KOPT-K1 (cell line): ENCODE results near the gene PYGM.

ENCODE experiments used
- H3K27ac ChIP-seq: fragments of 200-600 bp; sonication (generic); 2 replicates; pipeline ENCODE4 v1.5.1; 2016; ENCODE audit warnings: antibody characterized with exemption, mild to moderate bottlenecking, low read depth, low read length; ENCODE audit not compliant: poor library complexity, severe bottlenecking
- H3K36me3 ChIP-seq: fragments of 200-600 bp; sonication (generic); 2 replicates; pipeline ENCODE4 v1.5.1; 2017; ENCODE audit warnings: antibody characterized with exemption, mild to moderate bottlenecking, low read length, moderate library complexity; ENCODE audit not compliant: insufficient read depth
- H3K9me3 ChIP-seq: fragments of 200-600 bp; sonication (generic); 2 replicates; pipeline ENCODE4 v1.5.1; 2017; ENCODE audit warnings: antibody characterized with exemption, low read length, mild to moderate bottlenecking; ENCODE audit not compliant: insufficient read depth, poor library complexity, severe bottlenecking

PYGM gene

GRCh38 chr11:64759722-64760719, at the start of gene PYGM:
PYGM (minus strand) TSS chr11:64759974; CDS start chr11:64759898, 76 bp downstream.
- H3K9me3 ChIP-seq, result no peaks in the 10 kb centered on the region
- peaks cover 43% of the 10 kb centered on the region for H3K36me3 ChIP-seq
- peak within 1 kb of the TSS; percentile 0 for H3K27ac ChIP-seq

- no peak overlapping the region for H3K27ac ChIP-seq
- no peaks in the 10 kb centered on the region for H3K9me3 ChIP-seq
- peaks cover 44% of the 10 kb centered on the region; the same call in 1 of the 2 replicates for H3K36me3 ChIP-seq
These were observed 45.7 kb upstream of the PYGM start for GRCh38 chr11:64805481-64805880.

- no peaks in the 10 kb centered on the region for H3K9me3 ChIP-seq
- H3K27ac ChIP-seq, result no peak overlapping the region
- H3K36me3 ChIP-seq, result peaks cover 48% of the 10 kb centered on the region; the same call in 1 of the 2 replicates
These were observed 44.8 kb upstream of the PYGM start for GRCh38 chr11:64804346-64805210.

GRCh38 chr11:64803846-64804345, 44.1 kb upstream of the PYGM start:
- no peaks in the 10 kb centered on the region for H3K9me3 ChIP-seq
- H3K27ac ChIP-seq, result peak overlapping the region; percentile 52
- H3K36me3 ChIP-seq, result peaks cover 55% of the 10 kb centered on the region; the same call in 1 of the 2 replicates

- peak within 1 kb of the TSS; percentile 52 for H3K27ac ChIP-seq
- no peaks in the 10 kb centered on the region for H3K9me3 ChIP-seq
- H3K36me3 ChIP-seq, result peaks cover 59% of the 10 kb centered on the region; the same call in 1 of the 2 replicates
These were observed 43.5 kb upstream of the PYGM start, which contains the start of gene MAP4K2 for GRCh38 chr11:64803158-64803845. MAP4K2 (minus strand) TSS chr11:64803214; CDS start chr11:64803149, 65 bp downstream.

GRCh38 chr11:64802370-64803157, 42.8 kb upstream of the PYGM start:
- peak overlapping the region; percentile 52 for H3K27ac ChIP-seq

GRCh38 chr11:64801561-64802369, 42.0 kb upstream of the PYGM start:
- Histone ChIP-seq H3K27ac (peak overlapping the region; percentile 52), H3K36me3 (peaks cover 52% of the 10 kb centered on the region; the same call in 1 of the 2 replicates), H3K9me3 (no peaks in the 10 kb centered on the region)

More at GRCh38 chr11:64802370-64803157, 42.8 kb upstream of the PYGM start:
- Histone ChIP-seq H3K36me3 (peaks cover 52% of the 10 kb centered on the region; the same call in 1 of the 2 replicates), H3K9me3 (no peaks in the 10 kb centered on the region)

- Histone ChIP-seq H3K27ac (peak overlapping the region; percentile 52), H3K36me3 (peaks cover 52% of the 10 kb centered on the region; the same call in 1 of the 2 replicates), H3K9me3 (no peaks in the 10 kb centered on the region)
These were observed 41.3 kb upstream of the PYGM start for GRCh38 chr11:64801158-64801464.

GRCh38 chr11:64800303-64801157, 40.8 kb upstream of the PYGM start:
- H3K9me3 ChIP-seq, result no peaks in the 10 kb centered on the region
- no peak overlapping the region for H3K27ac ChIP-seq
- H3K36me3 ChIP-seq, result peaks cover 52% of the 10 kb centered on the region; the same call in 1 of the 2 replicates

- Histone ChIP-seq H3K36me3 (peaks cover 44% of the 10 kb centered on the region; the same call in 1 of the 2 replicates), H3K27ac (no peak overlapping the region), H3K9me3 (no peaks in the 10 kb centered on the region)
These were observed 40.0 kb upstream of the PYGM start for GRCh38 chr11:64799623-64800302.

- Histone ChIP-seq H3K27ac (no peak overlapping the region), H3K36me3 (peaks cover 39% of the 10 kb centered on the region; the same call in 1 of the 2 replicates), H3K9me3 (no peaks in the 10 kb centered on the region)
These were observed 39.5 kb upstream of the PYGM start for GRCh38 chr11:64799256-64799622.
